Muscle layer of duodenum (tissue), 2 donors: ENCODE data around the gene HDLBP.

Experiments used
- H3K27ac ChIP-seq: one replicate; pipeline ENCODE4 v1.7.0; 2013; ENCODE audit warnings: mild to moderate bottlenecking, low read length
- H3K27me3 ChIP-seq: one replicate; pipeline ENCODE4 v1.7.0; 2013; ENCODE audit warnings: low read depth, mild to moderate bottlenecking, control low read depth, low read length
- H3K36me3 ChIP-seq, 2 donors: one replicate each; pipeline ENCODE4 v1.7.0; 2013; ENCODE audit warnings: low read length in 2 of 2, control low read depth in 1 of 2, mild to moderate bottlenecking in 1 of 2; ENCODE audit not compliant: insufficient read depth in 2 of 2, control insufficient read depth in 1 of 2
- H3K4me1 ChIP-seq, 2 donors: one replicate each; pipeline ENCODE4 v1.7.0; 2013; ENCODE audit warnings: low read length in 2 of 2, mild to moderate bottlenecking in 2 of 2, control low read depth in 1 of 2, moderate library complexity in 1 of 2; ENCODE audit not compliant: insufficient read depth in 2 of 2, control insufficient read depth in 1 of 2
- H3K4me3 ChIP-seq, 2 donors: one replicate each; pipeline ENCODE4 v1.7.0; 2013; ENCODE audit warnings: low read length in 2 of 2, low read depth in 1 of 2, mild to moderate bottlenecking in 1 of 2
- H3K9me3 ChIP-seq, 2 donors: one replicate each; pipeline ENCODE4 v1.7.0; 2013; ENCODE audit warnings: low read length in 2 of 2, control low read depth in 1 of 2, mild to moderate bottlenecking in 1 of 2; ENCODE audit not compliant: control insufficient read depth in 1 of 2
- donor health status: healthy.

The HDLBP gene

DNA sequence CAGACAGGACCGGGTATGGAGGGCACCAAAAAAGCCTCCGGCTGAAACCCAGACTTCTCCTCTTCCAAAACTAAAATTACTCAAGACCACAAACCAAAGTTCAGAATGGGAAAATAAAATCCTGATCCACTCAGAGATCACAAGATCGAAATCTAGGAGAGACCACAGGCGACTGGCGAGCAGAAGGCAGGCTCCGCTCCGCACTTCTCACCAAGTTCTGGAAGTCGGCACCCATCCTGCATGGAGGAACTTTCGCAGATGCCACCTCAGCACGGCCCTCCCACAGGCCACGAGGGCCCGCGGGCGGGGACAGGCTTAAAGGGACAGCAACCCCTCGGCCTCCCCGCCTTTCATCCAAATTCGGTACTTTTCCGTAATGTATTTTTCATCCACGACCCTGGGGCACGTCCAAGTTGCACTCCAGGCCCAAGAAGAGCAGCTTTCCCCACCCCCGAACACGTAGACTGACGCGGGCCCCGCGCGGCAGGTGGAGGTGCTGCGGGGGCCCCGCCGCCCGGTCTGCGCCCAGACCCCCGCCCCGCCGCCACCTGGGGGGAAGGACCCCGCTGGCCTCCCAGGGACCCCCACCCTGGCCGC lies 43.7 kb downstream of the HDLBP start:
- peak overlapping the region; percentile 79 to 86 for H3K4me3 ChIP-seq
- H3K9me3 ChIP-seq = no peaks in the 10 kb centered on the region
- peaks cover 10 to 25% of the 10 kb centered on the region in 2 donors for H3K36me3 ChIP-seq
- H3K4me1 ChIP-seq = peaks cover 14 to 36% of the 10 kb centered on the region in 2 donors
- peak overlapping the region; percentile 56 for H3K27ac ChIP-seq
- no peaks in the 10 kb centered on the region for H3K27me3 ChIP-seq

DNA sequence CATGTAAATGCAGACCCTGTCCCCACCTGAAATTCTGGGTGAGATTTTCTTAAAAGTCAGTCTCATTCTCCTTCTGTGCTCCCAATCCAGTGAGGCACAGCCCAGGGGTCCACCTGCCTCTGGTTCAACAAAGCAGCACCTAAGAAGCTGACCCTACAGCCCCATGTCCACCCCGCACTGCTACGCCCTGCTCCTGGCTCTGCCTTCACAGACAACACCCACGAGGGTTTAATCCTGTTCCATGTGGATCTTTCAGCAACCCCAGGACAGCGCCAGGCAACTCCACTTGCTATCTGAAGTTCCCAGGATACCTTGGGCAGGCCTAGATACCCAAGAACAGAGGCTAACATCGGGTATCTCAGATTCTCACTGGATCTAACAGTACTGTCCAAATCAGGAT lies 44.9 kb downstream of the HDLBP start:
- peaks cover 14 to 36% of the 10 kb centered on the region in 2 donors for H3K4me1 ChIP-seq
- no peaks in the 10 kb centered on the region for H3K27me3 ChIP-seq
- H3K4me3 ChIP-seq = peak overlapping the region; percentile 79 to 86
- H3K36me3 ChIP-seq = peaks cover 20 to 36% of the 10 kb centered on the region in 2 donors
- H3K27ac ChIP-seq = no peak overlapping the region
- no peaks in the 10 kb centered on the region for H3K9me3 ChIP-seq

DNA sequence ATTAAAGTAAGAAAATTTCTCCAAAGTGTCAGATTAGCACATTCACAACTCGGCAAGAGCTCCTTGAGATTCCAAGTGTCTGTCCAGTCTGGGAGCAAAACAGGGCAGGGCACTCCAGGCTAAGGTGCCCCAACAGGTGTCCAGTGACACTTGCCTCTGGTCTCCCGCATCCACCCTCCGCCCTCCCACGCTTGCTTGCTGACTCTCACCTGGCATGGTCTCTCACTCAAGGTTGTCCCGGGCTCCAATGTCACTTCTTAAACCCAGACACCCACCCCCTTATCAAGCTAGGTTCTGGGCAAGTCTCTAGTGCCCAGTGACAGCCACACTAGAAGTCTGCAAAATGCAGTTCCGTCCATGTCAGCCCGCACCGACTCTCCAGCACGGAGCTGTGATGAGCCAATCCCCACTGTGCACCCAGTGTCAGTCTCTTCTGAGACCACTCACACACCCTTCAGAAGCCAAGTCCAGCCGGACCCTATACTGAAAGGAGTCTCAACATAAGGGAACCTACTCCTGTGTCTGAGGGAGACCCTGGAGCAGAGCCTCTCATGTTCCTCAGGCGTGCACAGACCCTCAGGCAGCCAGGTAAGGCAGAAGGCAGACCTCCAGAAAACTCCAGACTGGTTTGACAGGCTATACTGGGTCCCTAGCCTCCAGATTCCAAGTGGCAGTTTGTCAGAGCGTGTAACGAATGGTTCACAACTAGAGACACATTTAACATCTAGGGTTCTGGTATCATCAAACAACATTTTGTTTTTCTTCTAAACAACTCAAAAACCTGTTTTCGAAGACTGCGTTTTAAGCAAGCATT lies 45.6 kb downstream of the HDLBP start:
- Histone ChIP-seq H3K27me3 (no peaks in the 10 kb centered on the region), H3K36me3 (peaks cover 25 to 39% of the 10 kb centered on the region in 2 donors), H3K27ac (no peak overlapping the region), H3K4me1 (peaks cover 14 to 36% of the 10 kb centered on the region in 2 donors), H3K4me3 (peak overlapping the region; percentile 43 to 86), H3K9me3 (no peaks in the 10 kb centered on the region)

DNA sequence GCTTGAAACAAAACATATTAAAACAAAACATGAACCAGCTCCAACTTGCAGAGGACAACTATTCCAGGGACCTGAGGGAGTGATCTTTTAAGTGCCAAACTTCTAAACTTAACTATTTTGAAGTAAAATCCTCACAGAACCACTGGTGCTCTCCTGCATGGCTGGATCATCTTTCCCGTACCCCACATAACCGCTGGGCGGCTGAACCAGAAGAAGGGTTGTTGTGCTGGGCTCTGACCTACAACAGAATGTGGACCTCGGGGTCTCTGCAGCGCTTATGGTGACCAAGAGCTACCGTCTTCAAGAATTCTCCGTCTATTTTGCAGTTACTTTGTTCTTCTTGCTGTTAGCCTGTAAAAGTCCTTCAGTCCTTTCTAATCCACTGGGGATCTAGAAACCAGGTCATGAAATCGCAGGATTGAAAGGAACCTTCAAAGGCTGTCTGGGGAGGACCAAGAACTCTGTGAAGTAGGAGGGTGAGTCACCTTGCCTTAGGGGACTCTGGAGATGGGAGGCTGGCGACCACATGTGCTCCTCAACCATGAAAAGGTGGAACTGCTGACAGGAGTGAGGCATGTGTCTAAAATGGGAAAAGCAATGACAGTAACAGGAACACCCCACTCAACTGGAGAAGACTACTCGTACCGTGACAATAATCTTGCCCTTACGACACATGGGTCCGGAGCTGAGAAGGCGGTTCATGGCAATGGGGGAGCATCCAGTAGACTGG lies 46.6 kb downstream of the HDLBP start:
- Histone ChIP-seq H3K27ac (no peak overlapping the region), H3K4me1 (peaks cover 14 to 36% of the 10 kb centered on the region in 2 donors), H3K36me3 (peaks cover 30 to 42% of the 10 kb centered on the region in 2 donors)

DNA sequence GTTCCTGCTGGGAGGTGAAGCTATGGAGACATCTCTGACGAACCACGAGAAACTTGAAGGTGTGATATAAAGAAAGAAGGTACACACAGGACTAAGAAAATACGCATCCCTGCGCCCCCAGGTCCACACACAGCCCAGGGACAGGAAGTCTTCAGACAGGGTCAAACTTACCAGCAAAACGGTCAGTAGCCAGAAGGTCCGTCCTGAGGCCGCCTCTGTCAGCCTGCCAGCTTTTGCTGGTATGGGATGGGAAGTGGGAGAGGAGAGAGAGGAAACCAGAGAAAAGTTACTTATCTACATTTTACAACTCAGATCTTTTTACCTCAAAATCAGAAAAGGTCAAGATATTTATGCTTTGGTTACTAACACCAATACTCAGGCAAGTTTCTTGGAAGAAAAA lies 47.2 kb downstream of the HDLBP start:
- Histone ChIP-seq H3K4me3 (no peak overlapping the region), H3K27ac (no peak overlapping the region), H3K27me3 (no peaks in the 10 kb centered on the region), H3K9me3 (no peaks in the 10 kb centered on the region), H3K36me3 (peaks cover 35 to 47% of the 10 kb centered on the region in 2 donors), H3K4me1 (peaks cover 14 to 32% of the 10 kb centered on the region in 2 donors)

More for the DNA sequence above, 46.6 kb downstream of the HDLBP start:
- H3K27me3 ChIP-seq = no peaks in the 10 kb centered on the region
- no peaks in the 10 kb centered on the region for H3K9me3 ChIP-seq
- H3K4me3 ChIP-seq = no peak overlapping the region

DNA sequence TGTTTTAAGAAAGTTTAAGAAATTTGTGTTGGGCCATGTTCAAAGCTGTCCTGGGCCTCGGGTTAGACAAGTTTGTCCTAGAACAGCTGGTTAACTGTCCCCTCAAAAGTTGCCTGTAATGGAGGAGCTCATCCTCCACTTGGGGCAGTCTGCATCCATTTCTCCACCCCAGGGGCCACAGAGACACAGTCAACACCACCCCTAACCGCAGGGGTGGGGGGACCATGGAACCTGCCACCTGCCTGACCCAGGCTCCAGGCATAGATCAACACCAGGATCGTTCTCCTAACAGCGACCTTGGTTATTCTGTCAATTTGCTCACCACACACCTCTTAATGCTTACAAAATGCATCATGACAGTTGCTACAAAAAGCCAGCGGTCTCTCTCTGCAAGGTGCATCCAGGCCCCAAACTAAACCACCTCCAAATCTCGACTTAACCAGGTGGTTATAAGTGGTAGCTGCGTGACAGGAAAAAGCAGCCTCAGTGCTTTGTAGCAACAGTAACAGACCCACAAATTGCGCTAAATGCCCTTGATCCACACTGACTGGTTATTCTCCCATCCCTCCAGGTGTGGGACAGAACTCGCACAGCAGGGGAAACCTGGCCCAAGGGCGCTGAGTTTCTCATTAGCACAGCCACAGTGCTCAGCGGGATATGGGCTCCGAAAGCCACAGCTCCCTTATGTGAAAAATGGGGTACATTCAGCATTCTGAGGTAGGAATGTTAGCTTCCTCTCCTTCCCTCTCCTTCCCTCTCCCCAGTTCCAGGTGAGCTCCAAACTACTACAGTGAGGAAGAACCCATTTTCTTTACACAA lies 48.0 kb downstream of the HDLBP start:
- H3K4me1 ChIP-seq = peaks cover 14 to 30% of the 10 kb centered on the region in 2 donors
- H3K27ac ChIP-seq = no peak overlapping the region
- H3K9me3 ChIP-seq = no peaks in the 10 kb centered on the region
- H3K4me3 ChIP-seq = no peak overlapping the region
- no peaks in the 10 kb centered on the region for H3K27me3 ChIP-seq
- H3K36me3 ChIP-seq = peaks cover 43 to 56% of the 10 kb centered on the region in 2 donors

DNA sequence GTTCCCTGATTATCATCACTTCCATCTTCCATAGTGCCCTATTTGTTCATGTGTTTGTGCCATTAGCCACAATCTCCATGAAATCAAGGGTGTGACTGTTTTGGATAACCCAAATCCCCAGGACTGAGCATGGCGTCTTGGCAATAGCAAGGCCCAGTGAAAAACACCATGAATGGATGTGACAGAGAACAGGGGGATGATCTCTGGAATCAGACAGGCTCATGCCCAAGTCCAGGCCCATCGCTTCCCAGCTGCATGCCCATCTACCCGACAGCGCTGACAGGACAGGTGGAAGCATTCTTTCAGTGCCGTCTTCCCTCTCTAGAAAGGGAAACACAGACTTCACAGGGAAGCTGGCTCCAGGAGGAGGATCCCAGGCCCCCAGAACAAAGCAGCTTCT lies 50.0 kb downstream of the HDLBP start:
- Histone ChIP-seq H3K27me3 (no peaks in the 10 kb centered on the region), H3K4me1 (peaks cover 5 to 20% of the 10 kb centered on the region in 2 donors), H3K4me3 (no peak overlapping the region), H3K9me3 (no peaks in the 10 kb centered on the region), H3K27ac (no peak overlapping the region), H3K36me3 (peaks cover 63 to 72% of the 10 kb centered on the region in 2 donors)

DNA sequence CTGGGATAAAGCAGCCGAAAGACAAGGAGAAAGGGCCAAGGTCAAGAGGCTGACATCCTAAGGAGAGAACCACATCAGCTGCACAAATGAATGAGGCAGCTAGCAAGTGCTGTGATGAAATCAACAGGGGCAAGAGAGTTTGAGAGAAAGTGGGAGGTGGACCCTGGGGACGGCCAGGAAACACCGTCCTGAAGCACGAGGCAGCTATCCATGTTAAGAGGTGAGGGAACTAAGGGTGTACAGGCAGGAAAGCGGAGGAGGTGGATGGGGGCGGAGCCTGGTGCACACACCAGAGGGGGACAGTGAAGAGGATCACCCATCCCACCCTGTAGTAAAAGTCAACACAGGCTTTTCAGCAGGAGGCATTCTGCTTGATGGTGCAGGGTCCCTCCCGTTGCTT lies 52.4 kb downstream of the HDLBP start:
- H3K27ac ChIP-seq = no peak overlapping the region
- H3K27me3 ChIP-seq = no peaks in the 10 kb centered on the region
- H3K4me3 ChIP-seq = no peak overlapping the region
- no peaks in the 10 kb centered on the region for H3K9me3 ChIP-seq
- H3K4me1 ChIP-seq = no peaks in the 10 kb centered on the region
- peaks cover 68 to 76% of the 10 kb centered on the region in 2 donors for H3K36me3 ChIP-seq

DNA sequence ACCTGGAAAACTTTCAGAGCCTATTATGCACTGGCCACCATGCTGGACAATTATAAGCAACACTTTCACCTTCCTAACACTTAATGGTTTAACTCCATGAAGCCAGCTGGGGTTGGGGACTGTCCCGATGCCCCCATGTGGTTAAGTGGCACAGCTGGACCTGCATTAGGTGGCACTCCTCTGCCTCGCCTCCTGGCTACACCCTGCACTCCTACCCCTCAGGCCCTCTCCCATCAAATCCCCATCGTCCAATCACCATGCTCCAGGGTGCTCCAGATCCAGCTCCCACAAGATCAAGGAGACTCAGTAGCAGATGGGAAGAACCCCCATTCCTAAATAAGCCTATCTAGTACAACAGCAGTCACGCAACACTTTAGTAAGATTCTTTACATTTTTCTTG lies 53.8 kb downstream of the HDLBP start:
- Histone ChIP-seq H3K4me1 (no peaks in the 10 kb centered on the region), H3K27me3 (no peaks in the 10 kb centered on the region), H3K27ac (no peak overlapping the region), H3K36me3 (peaks cover 58 to 68% of the 10 kb centered on the region in 2 donors), H3K4me3 (no peak overlapping the region), H3K9me3 (no peaks in the 10 kb centered on the region)

DNA sequence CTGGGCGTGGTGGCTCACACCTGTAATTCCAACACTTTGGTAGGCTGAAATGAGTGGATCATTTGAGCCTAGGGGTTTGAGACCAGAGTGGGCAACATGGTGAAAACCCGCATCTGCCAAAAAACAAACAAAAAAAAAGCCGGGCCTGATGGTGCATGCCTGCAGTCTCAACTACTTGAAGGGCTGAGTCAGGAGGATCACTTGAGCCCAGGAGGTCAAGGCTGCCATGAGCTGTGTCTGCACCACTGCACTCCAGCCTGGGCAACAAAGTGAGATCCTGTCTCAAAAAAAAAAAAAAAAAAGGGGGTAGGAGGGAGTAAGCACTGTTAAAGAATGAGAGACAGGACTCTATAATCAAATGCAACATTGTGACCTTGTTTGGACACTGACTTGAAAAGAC lies 54.6 kb downstream of the HDLBP start:
- no peak overlapping the region for H3K27ac ChIP-seq
- H3K4me3 ChIP-seq = no peak overlapping the region
- no peaks in the 10 kb centered on the region for H3K4me1 ChIP-seq
- H3K27me3 ChIP-seq = no peaks in the 10 kb centered on the region
- no peaks in the 10 kb centered on the region for H3K9me3 ChIP-seq
- H3K36me3 ChIP-seq = peaks cover 58 to 69% of the 10 kb centered on the region in 2 donors
